Kasumi-1 (cell line): ENCODE data around the gene C1QA.
"Not testable (repeated sequence)": the region's sequence is repeated elsewhere in the genome, so short reads cannot be mapped to it uniquely, and the experiment has no call there.

Source experiments
- DNase-seq, 2 experiments: peaks; one replicate each; lab custom pipeline; 2025; lab: John Stamatoyannopoulos, UW

The C1QA gene

DNA sequence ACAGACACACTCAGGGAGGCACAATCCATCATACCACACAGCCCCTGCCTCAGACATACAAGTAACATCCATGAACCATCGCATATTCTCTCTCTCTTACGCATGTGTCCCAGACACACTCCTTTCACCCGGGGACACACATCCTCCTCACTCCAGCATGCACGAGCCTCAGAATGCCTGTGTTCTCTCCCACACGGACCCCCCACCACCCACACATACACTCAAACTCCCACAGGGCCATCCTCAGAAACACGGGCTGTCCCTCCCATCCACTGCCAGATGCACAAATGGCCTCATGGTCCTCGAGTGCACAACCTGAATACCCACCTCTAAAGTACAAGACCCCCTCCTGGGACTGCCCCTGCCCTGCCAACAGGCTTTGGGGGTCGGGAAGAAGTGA, 4.8 kb downstream of the C1QA start:
- DNase-seq = no peak

DNA sequence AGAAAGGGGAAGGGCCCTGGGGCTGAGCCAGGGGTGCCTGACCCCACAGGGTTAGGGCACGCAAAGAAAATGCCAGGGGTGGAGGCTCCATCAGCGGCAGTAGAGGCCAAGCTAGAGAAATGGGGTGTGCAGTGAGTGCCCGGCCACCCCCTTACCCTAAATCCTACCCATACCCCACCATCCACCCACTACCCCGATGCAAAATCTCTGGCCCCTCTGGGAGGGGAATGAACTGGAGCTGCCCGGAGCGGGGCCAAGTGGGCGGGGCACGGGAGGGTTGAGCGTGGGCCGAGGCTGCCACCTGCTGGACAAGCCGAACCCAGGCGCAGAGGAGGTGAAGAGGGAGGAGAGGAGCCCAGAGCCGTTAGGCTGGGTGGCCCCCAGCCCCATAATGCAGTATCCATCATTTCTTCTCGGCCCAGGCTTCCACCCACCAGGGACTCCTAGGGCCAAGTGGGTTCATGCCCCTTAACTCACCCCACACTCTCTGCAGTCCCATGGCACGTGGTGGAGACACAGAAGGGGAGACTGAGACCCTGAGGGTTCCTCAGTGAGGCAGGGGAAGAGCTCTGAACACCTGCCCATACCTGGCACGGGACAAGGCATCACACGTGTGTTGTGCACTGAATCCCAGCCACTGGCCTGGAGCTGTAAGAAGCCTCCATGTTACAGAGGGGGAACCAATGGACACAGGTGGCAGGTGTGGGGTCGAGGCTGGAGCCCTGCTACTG, 5.6 kb downstream of the C1QA start:
- peak; percentile 23 to 42 for DNase-seq

DNA sequence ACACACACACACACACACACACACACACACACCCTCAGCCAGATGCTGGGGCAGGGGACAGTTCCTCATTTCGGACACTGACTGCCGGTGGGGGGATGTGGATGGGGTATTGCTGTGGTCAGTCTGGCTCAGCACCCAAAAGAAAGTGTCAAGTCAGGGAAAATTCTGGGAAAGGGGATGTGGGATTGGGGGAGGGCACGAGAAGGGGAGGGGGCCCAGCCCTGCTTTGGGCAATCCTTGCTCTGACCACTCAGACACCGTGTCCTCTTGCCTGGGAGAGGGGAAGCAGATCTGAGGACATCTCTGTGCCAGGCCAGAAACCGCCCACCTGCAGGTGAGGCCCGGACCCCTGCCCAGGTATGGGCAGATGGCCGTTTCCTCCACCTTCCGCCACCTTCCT, 7.0 kb downstream of the C1QA start, which contains the start of gene C1QC:
TSS of gene C1QC (plus strand) at position 253 of the 400 bp plus-strand sequence. CDS start 391 bp downstream, outside the sequence.
- no peak for DNase-seq

DNA sequence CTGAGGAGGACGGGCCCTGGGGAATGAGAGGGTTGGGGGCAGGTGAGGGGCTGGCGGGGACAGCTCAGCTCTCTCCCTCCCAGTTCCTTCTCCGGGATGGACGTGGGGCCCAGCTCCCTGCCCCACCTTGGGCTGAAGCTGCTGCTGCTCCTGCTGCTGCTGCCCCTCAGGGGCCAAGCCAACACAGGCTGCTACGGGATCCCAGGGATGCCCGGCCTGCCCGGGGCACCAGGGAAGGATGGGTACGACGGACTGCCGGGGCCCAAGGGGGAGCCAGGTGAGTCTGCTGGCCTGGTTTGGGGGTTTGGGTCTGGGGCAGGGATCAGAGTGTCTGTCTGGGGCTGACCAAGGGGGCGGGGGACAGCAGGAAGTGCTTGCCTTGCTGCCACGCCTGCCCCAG, 7.5 kb downstream of the C1QA start:
- no peak for DNase-seq

DNA sequence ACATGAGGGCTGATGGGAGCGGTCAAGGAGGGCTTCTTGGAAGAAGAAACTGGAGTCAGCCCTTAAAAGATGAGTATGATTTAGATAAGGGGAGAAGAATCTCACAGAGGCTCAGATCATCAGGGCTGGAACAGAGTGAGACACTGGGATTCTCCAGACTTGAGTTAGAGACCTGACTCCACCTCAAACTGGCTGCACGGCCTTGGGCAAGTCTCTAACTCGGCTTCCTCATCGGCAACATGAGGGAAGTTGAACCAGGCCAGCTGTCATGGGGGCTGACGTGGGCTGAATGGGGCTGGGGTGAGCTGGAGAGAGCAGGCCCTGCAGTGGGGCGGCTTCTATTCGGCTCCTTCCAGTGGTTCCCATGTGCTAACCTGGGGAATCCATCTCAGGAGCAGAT, 9.5 kb downstream of the C1QA start:
- no peak for DNase-seq

DNA sequence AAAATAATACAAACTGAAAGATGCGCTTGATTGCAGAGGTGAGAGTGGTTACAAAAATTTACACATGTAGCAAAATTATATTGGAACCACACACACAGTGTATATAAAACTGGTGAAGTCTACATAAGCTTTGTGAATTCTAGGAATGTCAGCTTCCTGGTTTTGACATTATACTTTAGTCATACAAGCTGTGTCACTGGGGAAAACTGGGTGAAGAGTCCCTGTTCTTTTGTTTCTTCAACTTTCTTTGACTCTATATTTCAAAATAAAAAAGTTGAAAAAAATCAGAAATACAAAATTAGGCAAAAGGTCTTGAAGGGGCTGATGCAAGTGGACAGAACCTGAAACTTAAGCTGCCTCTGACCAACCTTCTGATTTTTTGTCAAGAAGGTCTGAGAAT, 10.0 kb downstream of the C1QA start:
- no peak for DNase-seq

DNA sequence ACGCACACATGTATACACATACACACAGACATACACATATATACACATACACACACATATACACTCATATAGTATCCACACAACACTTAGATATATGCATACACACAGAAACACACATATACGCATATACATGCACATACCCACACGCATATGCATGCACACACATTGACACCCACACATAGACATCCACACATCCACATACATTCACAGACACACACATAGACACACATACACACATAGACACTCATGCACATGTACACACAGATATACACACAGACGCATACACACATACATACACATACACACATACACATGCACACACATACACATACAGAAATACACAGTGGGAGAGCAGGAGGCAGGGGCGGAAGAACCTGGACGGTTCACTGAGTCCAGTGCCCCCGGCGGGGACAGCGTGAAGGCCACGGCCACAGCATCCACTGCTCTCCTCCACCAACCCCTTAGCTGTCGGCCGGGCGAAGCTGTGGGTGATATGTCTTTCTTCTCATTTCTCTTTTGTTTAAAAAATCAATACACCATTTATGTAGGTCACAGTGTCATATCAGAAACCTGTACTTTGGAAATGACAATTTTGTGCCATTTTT, 13.8 kb downstream of the C1QA start:
- DNase-seq = no peak

DNA sequence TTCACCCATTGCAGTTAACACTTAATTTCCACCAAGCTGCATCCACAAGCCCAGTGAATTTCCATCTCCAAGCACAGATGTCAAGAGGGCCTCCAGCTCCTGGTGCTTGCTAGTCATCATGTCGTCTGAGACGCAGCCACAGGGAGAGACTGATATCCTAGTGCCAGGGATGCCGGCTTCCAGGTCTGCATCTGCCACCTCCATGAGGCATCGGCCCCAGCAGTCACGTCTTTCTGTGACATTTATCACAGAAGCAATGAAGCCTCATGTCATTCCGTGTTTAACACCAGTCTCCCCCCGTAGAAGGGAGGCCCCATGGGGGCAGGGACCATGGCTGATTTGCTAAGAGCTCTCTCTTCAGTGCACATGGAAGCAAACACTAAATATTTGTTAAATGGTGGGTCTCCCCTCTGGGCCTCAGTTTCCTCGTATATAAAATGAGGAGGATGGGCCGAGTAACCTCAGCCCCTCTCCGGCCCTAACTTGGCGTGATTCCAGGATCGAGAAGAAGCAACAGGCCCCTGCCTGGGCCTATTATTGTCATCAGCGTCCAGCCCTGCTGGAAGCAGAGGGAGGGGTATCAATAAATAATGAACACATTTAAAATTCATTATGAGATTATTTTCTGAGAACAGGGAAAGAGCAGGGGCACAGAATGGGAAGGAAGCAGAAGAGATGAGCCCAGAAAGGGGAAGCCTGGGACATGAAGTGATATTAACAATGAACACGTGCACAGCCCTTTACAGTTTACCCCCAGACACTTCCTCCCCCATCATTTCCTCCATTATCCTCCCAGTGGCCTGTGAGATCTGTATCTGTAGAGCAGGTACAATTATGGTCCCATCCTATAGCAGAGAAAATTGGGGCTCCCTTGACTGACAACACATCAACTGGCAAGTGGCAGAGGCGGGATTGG, 15.8 kb downstream of the C1QA start:
- DNase-seq = peak; percentile 49 to 50

DNA sequence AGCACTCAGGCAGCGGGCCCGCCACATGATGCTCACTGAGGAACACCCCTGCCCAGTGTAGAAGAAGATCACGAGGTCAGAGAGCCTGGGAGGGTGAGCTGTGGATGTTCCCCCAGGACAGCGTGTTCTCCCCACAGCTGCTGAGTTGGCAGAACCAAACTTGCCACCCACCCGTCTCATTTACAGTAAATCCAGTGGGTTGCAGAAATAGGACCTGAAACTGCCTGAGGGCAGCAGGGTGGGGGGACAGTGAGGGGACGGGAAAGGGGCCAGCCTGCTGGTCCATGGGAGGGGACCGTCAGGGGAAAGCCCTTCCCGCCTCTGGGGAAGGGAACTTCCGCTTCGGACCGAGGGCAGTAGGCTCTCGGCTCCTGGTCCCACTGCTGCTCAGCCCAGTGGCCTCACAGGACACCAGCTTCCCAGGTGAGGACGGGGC, 16.5 kb downstream of the C1QA start, which contains the start of gene C1QB:
TSS of gene C1QB (plus strand) at position 356 of the 436 bp plus-strand sequence. CDS start 6,227 bp downstream, outside the sequence.
- no peak for DNase-seq

DNA sequence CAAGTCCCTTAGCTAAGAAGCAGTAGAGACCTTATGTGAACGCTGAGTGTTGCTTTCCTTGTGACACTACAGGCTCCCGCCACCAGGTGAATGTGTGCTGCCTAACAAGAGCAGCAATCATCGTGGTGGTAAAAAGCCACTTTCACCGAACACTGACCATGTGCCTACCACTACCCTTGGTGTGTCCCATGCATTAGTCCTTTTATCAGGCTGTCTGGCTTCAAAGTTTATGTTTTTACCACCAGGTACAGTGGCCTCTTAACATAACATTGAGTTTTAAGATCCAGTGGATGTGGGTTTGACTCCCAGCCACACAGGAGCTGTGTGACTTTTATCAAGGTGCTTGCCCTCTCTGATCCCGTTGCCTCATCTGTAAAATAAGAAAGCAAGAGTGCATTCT, 18.3 kb downstream of the C1QA start:
- no peak for DNase-seq

DNA sequence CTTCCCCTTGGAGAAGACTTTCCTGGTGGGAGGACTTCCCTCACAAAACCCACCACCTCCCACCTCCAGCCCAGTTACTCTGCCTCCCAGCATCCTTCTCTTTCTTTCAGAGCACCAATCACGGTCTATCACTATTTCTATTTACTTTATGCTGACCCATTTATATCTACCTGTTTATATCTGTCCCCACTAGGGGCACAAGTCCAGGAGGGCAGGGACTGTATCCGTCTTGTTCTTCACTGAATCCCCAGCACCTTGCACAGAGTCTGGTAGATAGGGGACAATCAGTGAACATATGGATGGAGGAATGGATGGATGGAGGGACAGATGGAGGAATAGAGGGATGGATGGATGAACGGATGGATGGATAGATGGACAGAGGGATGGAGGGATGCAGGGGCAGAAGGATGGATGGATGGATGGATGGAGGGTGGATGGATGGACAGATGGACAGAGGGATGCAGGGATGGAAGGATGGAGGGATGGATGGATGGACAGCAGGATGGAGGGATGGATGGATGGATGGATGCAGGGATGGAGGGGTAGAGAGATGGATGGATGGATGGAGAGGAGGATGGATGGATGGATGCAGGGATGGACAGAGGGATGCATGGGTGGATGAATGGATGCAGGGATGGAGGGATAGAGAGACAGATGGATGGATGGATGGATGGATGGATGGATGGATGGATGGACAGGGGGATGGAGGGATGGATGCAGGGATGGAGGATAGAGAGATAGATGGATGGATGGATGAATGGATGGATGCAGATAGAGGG, 22.1 kb downstream of the C1QA start:
- DNase-seq = no peak

DNA sequence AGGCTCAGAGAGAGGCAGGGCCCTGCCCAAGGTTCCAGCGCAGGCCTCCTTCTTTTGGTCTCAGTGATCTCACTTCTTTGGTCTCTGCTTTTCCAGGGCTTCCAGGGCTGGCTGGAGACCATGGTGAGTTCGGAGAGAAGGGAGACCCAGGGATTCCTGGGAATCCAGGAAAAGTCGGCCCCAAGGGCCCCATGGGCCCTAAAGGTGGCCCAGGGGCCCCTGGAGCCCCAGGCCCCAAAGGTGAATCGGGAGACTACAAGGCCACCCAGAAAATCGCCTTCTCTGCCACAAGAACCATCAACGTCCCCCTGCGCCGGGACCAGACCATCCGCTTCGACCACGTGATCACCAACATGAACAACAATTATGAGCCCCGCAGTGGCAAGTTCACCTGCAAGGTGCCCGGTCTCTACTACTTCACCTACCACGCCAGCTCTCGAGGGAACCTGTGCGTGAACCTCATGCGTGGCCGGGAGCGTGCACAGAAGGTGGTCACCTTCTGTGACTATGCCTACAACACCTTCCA, 24.4 kb downstream of the C1QA start:
- no peak for DNase-seq

DNA sequence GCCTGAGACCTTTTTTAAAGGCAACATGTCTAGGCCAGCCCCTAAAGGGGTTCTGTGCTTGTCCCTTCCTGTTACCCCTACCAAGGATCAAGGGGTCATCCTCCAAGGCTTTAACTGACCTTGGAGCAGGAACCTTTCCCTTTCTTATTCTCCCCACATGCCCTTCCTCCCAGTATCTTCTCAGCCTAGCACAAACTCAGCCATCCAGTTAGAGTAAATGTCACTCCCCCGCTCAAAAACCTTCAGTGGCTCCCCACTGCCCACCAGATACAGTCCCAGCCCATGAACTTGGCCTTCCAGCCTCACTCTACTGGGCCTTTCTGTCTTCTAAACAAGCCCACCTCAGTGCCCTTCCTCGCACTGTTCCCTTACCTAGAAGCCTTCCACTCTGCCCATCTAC, 25.5 kb downstream of the C1QA start:
- no peak for DNase-seq

DNA sequence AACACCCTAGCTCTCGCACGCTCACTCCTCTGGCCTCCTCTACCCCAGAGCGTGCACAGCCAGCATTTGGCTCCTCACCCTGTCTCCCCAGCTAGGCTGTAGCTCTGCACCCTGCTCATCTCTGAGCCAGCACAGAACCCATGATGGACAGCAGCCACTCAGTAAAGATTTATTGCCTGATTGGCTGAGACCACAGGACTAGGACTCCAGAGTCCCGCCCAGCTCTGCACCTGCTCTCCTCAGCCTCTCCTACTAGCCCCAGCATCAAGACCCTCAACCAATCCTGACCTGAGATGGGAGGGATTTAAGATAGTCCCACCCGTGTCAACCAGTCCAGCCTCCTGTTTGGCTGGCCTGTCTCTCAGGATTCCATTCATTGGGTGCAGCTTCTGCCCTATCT, 25.9 kb downstream of the C1QA start:
- no peak for DNase-seq

DNA sequence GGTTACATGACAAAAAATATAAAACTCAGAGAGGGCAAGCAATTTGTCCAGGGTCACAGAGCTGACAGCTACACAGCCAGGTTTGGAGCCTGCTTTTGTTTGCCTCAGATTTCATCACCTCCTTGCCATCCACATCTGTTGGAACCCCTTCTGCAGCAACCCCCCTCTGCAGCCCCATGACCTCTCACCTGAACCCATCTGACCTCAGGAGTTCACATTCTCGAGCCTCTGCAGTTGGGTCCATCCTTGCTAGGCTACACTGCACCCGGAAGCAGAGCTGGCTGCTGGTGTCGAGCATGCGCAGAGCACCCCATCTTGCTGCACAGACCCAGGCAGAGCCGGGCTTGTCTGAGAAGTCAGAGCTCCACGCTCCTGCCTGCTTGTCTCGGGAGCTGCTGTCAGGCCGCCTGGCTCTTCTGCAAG, 26.6 kb downstream of the C1QA start:
- DNase-seq = no peak

DNA sequence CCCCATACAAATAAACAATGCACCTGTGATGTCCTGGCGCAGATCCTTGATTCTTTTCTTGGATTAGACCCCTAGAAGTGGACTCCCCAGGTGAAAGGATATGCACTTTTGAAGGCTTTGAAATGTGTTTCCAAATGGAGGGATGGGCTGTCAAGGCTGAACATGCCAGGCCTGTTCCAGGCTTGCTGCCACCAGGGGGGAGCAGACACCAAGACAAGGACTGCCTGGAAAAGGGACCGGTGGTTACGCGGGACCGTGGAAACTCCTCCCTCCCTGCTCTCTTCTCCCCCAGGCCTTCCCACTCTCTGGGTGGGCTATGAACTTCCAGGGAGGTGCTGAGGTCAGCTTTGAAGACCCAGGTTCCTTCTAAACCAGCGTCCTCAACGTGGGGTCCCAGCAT, 29.3 kb downstream of the C1QA start:
- no peak for DNase-seq

DNA sequence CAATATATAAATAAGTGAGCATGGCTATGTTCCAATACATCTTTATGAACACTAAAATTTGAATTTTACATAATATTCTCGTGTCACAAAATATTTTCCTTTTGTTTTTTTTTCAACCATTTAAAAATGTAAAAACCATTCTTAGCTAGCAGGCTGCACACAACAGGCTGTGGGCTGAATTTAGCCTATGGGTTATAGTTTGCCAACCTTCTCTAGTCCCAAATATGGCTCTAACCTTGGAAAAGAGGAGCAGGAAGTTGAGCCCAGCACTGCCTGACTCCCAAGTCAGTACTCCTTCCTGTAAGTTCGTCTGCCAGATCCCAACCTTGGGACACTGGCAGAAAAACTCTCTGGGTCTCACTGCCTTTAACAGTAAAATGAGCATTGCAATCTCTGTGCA, 30.0 kb downstream of the C1QA start:
- no peak for DNase-seq

DNA sequence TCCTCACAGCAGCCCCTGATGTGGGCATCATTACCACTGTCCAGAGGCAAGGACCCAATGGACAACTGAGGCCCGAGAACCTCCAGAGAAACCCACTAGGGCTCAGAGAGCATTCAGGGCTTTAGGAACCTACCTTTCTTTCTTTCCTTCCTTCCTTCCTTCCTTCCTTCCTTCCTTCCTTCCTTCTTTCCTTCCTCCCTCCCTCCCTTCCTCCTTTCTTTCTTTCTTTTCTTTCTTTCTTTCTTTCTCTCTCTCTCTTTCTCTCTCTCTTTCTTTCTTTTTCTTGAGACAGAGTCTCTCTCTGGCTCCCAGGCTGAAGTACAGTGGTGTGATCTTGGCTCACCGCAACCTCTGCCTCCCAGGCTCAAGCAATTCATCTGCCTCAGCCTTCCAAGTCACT, 32.4 kb downstream of the C1QA start:
- DNase-seq = not testable (repeated sequence)

DNA sequence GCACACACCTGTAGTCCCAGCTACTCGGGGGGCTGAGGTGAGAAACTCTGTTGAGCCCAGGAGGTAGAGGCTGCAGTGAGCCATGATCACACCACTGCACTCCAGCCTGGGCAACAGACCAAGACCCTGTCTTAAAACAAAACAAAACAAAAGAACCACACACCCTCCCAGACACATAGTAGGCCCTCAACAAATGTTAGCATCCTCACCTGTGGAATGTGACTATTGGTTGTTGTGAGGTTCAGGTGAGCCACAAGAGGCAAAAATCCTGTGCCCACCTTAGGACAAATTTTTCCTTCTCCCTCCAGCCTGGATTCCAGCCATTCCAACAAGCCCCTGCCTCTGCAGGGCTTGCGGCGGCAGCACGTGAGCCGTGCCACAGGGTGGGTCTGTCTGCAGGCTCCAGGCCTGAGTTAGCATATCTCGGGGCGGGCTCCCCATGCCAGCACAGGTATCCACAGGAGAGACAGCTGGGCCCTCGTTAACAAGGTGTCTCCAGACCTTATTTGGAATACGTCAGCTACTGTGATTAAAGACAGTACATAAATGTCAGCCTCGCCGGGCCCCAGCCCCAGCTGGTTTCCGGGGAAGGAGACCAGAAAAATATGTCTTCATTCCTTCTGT, 34.0 kb downstream of the C1QA start:
- DNase-seq = no peak

DNA sequence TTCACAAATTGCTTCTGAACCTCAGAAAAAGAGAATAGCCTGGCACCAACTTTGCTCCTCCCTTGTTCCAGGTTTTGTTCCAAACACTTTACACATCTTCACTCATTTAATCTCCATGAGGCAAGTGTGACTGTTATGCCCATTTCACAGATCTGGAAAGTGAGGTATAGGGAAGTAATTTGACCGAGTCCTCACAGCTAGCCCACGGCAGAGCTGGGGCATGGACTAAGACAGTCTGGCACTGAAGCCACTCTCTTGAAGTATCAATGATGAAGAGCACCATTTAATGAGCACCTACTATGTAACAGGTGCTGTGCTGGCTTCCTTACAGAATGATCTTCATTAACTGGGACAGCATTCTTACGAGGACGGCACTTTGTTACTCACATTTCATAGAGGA, 35.6 kb downstream of the C1QA start:
- DNase-seq = no peak
